Fibroblast of lung (primary cell): ENCODE data around the gene APOBEC3B.

Source experiments
- CTCF ChIP-seq, 2 donors: IDR thresholded peaks in 1 of 2; conservative IDR thresholded peaks in 1 of 2; 1 replicate in 1 of 2; 2 replicates in 1 of 2; pipeline ENCODE4 v1.5.1; 2011 to 2012; ENCODE audit warnings: low read length in 2 of 2, control low read depth in 1 of 2, inconsistent platforms in 1 of 2, low read depth in 1 of 2, mild to moderate bottlenecking in 1 of 2
- EZH2 ChIP-seq: IDR thresholded peaks from 2 replicates; pipeline ENCODE4 v1.5.1; 2012; ENCODE audit warnings: low read length, control low read depth, mild to moderate bottlenecking; ENCODE audit errors: missing control alignments

- no peak for TF ChIP-seq EZH2
- TF ChIP-seq CTCF (conservative IDR thresholded peaks at IDR 0.05 in 1 of 2, IDR thresholded peaks at IDR 0.05 in 1 of 2; ENCODE audit: low read depth in 1 of 2, low read length in 2 of 2), result no peak
Measured at GRCh38 chr22:38957046-38957770, 24.9 kb upstream of the APOBEC3B start, which contains the start of gene APOBEC3A.
